ENCODE measurements around the gene WDFY4.

- TF ChIP-seq MAZ (IDR thresholded peaks at IDR 0.05; ENCODE audit: borderline replicate concordance, low read depth, low read length) (no peak), CTCF (conservative IDR thresholded peaks at IDR 0.05; ENCODE audit: low read depth, low read length) (no peak), CEBPB (IDR thresholded peaks at IDR 0.05; ENCODE audit: low read depth, low read length) (no peak), POLR2A (IDR thresholded peaks at IDR 0.05; ENCODE audit: low read depth, low read length) (no peak), CHD1 (IDR thresholded peaks at IDR 0.05; ENCODE audit: low read depth, low read length) (no peak), SMC3 (IDR thresholded peaks at IDR 0.05; ENCODE audit: low read depth, low read length) (no peak), ELK1 (IDR thresholded peaks at IDR 0.05; ENCODE audit: borderline replicate concordance, low read depth, low read length) (no peak), RAD21 (IDR thresholded peaks at IDR 0.05; ENCODE audit: low read length) (no peak), MXI1 (IDR thresholded peaks at IDR 0.05; ENCODE audit: borderline replicate concordance, low read depth, low read length) (no peak)
Observed at GRCh38 chr10:48735836-48736390, 51.2 kb downstream of the WDFY4 start.

All from IMR-90 (cell line).